Caki2 (cell line): ENCODE measurements around the gene HSPA4L. TPM values are rescaled to one million over a fixed set of nuclear protein-coding genes. Genes with fewer than 3 reads are reported as not detected.

ENCODE experiments used
- DNase-seq: peaks from one replicate; pipeline ENCODE4 v3.0.0-alpha.2; 2015; ENCODE audit warnings: low read depth
- in situ Hi-C: cut with HindIII; loops from 2 replicates; pipeline ENCODE4 v1.10.0; 2016; ENCODE audit warnings: low sequenced_read_pairs, low pct_unique_long_range_greater_than_20kb, mixed read lengths
- total RNA-seq: library from RNA; depleted of rRNA; stranded (reverse); fragments of >200 nt; shearing (Covaris generic); gene quantifications from 2 replicates; pipeline ENCODE4 v1.2.3, GENCODE V29; 2014; ENCODE audit warnings: low replicate concordance

HSPA4L gene
- total RNA-seq, 1 experiment from 2014 or later, result 16.2 TPM

DNA sequence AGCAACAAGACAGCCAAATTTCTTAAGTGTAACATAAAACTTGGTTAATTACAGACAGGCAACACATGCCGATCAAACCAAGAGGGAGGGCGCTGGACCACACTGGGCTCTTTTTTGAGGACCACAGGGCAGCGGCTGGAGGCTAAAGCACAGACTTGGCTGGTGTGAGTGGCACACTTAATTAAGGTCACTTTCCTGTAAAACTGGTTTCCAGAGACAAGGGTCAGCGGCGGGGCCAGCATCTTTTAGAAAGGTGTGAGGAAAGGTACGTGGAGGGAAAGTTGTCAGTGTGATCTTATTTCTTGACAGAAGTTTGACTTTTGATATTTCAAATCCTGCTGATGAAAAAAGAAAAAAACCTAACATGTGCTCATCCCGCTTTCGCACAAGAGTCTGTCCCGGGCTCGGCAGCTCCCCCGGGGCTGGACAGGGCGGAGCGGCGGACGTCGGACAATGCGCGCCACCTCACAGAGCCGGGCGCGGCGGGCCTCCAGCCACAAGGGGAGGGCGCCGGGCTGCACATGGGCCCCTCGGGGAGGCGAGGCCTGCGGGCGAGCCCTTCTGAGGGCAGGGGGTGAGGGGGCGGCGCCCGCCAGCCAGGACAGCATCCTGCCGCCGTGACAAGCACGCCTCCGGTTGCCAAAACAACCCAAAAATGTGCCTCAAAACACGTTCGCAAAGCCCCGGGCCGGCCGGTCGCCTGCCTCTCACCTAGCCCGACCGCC lies 660 bp upstream of the HSPA4L start:
- no peak for DNase-seq
- in situ Hi-C loops, result no loop called here

DNA sequence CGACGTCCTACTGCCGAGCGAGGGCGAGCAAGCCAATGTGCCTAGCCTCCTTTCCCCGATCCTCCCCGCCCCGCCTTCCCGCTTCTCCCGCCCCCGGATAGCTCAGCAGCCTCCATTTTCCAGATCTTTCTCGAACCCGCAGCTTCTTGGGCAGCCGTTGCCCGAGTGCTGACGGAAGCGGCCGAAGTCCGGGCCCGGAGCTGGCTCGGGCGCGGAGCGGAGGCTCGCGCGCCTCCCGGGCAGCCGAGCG lies 172 bp upstream of the HSPA4L start:
- in situ Hi-C loops, result no loop called here
- DNase-seq, result peak; percentile 85

- DNase-seq, result peak; percentile 52
Measured at GRCh38 chr4:127783026-127783769, 1.1 kb downstream of the HSPA4L start.

GRCh38 chr4:127783955-127784770 lies 2.0 kb downstream of the HSPA4L start:
- peak; percentile 19 for DNase-seq
- in situ Hi-C loops, result no loop called here

More at GRCh38 chr4:127783026-127783769, 1.1 kb downstream of the HSPA4L start:
- in situ Hi-C loops, result no loop called here

DNA sequence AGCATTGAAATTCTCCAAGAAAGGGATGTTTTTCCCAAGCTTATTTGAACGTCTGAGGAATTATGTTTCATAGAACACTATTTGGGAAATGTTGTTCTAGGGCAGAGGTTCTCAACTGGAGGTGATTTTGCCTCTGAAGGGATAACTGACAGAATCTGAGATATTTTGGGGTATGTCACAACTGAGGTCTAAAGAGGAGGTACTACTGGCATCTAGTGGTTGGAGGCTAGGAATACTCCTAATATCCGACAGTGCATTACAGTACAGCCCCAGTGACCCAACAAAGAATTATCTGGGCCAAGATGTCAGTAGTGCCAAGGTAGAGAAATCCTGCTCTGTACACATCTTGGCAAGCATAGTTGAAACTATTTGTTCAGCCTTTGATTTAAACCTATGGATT lies 6.4 kb downstream of the HSPA4L start:
- DNase-seq, result no peak
- in situ Hi-C loops, result no loop called here

DNA sequence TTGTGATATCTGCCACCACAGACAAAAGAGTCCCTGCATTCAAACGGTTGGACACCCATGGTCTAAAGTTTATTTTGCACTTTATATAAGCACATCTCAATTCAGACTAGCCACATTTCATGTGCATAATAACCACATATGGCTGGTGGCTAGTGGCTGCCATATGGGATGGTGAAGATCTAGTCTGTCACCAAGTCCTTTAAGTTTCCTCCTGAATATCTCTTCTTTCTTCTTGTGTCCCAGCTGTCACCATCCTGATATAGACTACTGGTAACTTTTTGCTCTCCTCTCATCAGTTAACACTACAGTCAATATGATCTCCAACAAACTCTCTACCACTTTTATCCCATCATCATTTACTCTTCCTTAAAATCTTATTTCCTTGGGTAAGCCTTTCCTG lies 9.3 kb downstream of the HSPA4L start:
- no peak for DNase-seq
- in situ Hi-C loops, result no loop called here

DNA sequence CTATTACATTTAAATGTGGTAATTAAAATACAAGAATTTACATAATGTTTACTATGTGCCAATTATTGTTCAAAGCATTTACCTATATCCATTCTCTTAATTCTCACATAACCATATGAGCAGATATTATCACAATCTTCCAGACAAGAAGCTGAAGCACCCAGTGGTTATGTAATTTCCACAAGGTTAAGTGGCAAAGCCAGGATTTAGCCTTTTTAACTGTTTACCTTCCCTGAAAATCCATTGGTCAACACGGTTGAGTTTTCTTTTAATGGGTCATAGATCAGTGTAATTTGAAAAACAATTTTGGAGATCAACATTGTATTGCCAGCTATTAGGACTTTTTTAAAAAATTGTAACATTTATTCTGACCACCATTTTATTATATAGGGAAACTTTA lies 11.4 kb downstream of the HSPA4L start:
- DNase-seq, result no peak
- in situ Hi-C loops, result no loop called here

DNA sequence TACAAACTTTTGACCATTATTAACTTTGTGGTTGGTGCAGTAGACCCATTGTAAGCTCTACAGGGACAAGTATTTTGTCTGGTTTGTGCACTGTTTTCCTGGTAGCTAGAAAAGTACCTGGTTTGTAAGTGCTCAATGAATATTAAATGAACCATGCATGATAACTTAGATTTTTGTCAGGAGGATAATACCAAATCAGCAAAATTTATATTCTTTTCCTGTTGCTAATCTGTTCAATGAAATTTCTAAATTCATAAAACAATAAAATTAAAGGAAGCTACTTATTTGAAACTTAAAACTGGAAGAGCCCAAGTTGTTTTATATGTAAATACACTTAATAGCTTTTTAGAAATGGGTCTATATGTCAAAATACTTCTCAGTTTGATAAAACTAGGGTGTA lies 17.6 kb downstream of the HSPA4L start:
- DNase-seq, result no peak
- in situ Hi-C loops, result no loop called here

DNA sequence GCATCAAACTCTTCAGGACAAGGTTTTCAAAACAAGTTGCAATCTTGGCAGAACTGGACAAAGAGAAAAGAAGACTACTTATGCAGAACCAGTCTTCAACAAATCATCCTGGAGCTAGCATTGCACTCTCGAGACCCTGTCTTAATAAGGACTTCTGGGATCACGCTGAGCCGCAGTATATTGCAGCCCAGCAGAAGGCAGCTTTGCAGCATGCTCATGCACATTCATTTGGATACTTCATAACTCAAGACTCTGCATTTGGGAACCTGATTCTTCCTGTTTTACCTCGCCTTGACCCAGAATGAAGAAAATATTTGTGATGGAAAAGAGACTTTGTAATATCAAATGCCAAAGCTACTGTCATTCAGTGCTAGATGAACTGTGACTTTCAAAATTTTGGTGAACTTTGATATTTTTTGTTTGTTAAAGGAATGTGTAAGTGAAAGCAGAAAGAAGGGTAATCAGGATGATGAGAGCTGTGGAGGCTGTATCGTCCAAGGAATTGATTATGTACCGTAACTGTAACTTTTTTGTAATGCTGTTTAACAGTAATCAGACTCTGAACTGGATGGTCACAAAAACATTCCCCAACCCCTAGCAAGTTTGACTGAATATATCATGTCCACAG lies 27.2 kb downstream of the HSPA4L start:
- DNase-seq, result no peak
- in situ Hi-C loops, result no loop called here

DNA sequence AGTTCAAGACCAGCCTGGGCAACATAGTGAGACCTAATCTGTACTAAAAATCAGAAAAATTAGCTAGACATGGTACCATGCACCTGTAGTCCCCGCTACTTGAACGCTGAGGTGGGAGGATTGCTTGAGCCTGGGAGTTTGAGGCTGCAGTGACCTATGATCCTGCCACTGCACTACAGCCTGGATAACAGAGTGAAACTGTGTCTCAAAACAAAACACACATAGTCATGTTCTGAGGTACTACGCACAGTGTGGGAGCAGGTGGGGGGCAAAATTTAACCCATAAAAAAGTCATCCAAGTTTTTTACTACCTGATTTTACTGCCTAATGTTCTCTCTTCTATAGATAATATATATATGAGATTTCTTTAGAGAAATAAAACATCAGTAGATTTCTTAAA lies 28.4 kb downstream of the HSPA4L start:
- in situ Hi-C loops, result no loop called here
- DNase-seq, result no peak

- in situ Hi-C loops, result no loop called here
- DNase-seq, result no peak
Measured at GRCh38 chr4:127822430-127822829, 40.3 kb downstream of the HSPA4L start.

GRCh38 chr4:127828121-127828520 lies 46.0 kb downstream of the HSPA4L start:
- no peak for DNase-seq
- in situ Hi-C loops, result no loop called here

- no peak for DNase-seq
- in situ Hi-C loops, result no loop called here
Measured at GRCh38 chr4:127829014-127829413, 46.9 kb downstream of the HSPA4L start.

DNA sequence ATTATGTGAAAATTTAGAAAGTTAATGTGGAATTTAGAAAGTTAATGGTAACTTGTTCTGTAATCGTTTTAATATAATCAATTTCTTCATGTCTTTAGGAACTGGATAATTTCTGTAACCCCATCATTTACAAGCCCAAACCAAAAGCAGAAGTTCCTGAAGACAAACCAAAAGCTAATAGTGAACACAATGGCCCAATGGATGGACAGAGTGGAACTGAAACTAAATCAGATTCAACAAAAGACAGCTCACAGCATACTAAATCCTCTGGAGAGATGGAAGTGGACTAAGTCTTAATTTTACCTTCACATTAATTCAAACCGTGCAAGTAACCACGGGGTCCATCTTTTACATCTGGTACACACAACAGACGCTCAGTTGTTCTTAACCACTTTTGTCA lies 50.5 kb downstream of the HSPA4L start:
- no peak for DNase-seq
- in situ Hi-C loops, result no loop called here

DNA sequence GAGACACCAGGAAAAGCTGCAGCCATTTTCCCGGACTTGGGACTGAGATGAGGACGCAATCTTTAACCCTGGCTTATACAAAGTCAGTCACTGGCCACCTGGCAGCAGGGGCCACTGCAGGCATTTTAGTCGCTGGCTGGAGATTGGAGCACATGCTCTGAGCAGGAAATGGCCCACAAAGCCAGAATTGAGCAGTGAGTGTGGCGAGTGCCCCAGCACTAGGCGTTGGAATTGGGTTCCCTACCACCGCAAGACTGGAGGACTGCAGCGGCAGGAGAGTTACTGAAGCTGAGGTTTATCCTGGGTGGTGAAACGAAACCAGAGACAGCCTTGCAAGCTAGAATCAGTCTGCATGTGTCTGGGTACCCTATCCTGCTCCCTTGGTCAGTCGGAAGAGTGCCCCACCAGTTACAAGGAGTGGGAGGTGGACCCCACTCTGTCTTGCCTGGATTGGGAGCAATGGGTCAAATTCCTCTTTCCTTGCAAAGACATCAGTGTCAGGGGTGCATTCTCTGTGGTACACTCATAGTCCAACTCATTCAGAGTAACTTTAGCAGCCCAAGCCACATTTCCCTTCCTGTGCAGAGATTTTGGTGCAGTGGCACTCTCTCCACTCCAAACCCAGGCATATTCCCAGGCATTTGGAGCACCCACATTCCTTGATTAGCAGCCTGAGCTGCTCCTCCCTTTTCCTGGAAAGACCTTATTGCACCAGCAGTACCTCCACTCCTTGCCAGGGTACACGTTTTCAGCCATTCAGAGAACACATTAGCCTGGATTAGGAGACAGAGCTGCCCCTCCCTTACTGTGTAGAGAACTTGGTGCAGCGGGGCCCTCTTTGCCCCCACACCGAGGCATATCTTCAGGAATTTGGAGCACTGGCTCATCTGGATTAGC lies 61.8 kb downstream of the HSPA4L start:
- DNase-seq, result no peak
- in situ Hi-C loops, result no loop called here

DNA sequence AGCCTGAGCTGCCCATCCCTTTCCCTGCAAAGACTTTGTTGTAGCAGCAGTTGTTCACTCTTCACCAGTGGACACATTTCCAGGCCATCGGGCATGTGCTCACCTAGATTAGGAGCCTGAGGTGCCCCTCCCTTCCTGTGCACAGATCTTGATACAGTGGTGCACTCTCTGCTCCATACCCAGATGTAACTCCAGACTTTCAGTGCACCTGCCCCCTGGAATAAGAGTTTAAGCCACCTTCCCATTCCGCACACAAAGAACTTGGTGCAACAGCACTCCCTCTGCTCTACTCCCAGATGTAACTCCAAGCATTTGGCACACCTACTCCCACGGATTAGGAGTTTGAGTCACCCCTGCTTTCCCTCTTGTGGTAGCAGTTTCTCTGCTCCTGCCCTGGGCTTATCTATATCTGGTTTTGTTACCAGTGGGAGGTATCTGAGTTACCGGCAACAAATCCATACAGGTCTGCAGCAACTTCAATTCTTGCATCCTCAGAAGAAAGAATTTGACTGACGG lies 62.5 kb downstream of the HSPA4L start:
- in situ Hi-C loops, result no loop called here
- no peak for DNase-seq

- in situ Hi-C loops, result no loop called here
- no peak for DNase-seq
Measured at GRCh38 chr4:127846061-127846460, 63.9 kb downstream of the HSPA4L start.

DNA sequence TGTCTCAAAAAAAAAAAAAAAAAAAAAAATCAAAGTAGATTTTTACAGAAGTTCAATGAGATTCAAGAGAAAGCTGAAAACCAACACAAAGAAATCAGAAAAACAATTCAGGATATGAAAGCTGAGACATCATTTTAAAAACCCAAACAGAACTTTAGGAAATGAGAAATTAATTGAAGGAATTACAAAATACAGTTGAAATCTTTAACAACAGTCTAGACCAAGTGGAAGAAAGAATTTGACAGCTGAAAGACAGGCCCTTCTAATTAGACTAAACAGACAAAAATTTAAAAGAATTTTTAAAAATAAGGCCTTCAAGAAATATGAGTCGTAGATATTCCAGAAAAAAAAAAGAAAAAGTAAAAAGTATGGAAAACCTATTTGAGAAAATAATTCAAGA lies 64.6 kb downstream of the HSPA4L start:
- DNase-seq, result no peak
- in situ Hi-C loops, result no loop called here
